Uterine smooth muscle cell (primary cell): ENCODE data around the gene OR14K1. TPM values are rescaled to one million over a fixed set of nuclear protein-coding genes. Genes with fewer than 3 reads are reported as not detected.

Experiments used
- total RNA-seq: library from RNA; depleted of rRNA; stranded (reverse); fragments of >200 nt; gene quantifications from 2 replicates; pipeline ENCODE4 v1.2.3, GENCODE V29; 2014

The OR14K1 gene
- total RNA-seq, result not detected in 2 replicates

GRCh38 chr1:247738315-247738714, at the start of gene OR14K1:
Gene OR14K1, plus strand, starts transcription at chr1:247738615. Its CDS starts 0 bp downstream, at chr1:247738615.

GRCh38 chr1:247716546-247716945, 21.9 kb upstream of the OR14K1 start, which contains the start of gene OR6F1:
Gene OR6F1, minus strand, starts transcription at chr1:247716646. Its CDS starts 3,891 bp downstream, at chr1:247712755.

GRCh38 chr1:247748041-247748440, 9.6 kb downstream of the OR14K1 start, which contains the start of gene OR14A2:
Gene OR14A2, minus strand, starts transcription at chr1:247748141.

GRCh38 chr1:247760456-247760855, 22.0 kb downstream of the OR14K1 start, which contains the start of gene OR1C1:
Gene OR1C1, minus strand, starts transcription at chr1:247760556. Its CDS starts 2,150 bp downstream, at chr1:247758406.

Other genes with a start within 250 kb of the OR14K1 start
- not detected in 2 replicates for gene OR2C3, start 202.2 kb upstream of the OR14K1 start, total RNA-seq
- under 0.01 TPM in 1 of 2 replicates, not detected in the other for gene GCSAML, start 189.5 kb upstream of the OR14K1 start, total RNA-seq
- not detected in 2 replicates for gene OR2G2, start 150.3 kb upstream of the OR14K1 start, total RNA-seq
- gene OR2G3, start 133.0 kb upstream of the OR14K1 start, total RNA-seq, result not detected in 2 replicates
- gene OR13G1, start 58.9 kb upstream of the OR14K1 start, total RNA-seq, result not detected in 2 replicates
- not detected in 2 replicates for gene OR6F1, start 22.0 kb upstream of the OR14K1 start, total RNA-seq
- gene OR14A2, start 9.5 kb downstream of the OR14K1 start, total RNA-seq, result not detected in 2 replicates
- not detected in 2 replicates for gene OR1C1, start 21.9 kb downstream of the OR14K1 start, total RNA-seq
- not detected in 2 replicates for gene OR14A16, start 85.5 kb downstream of the OR14K1 start, total RNA-seq
- gene OR11L1, start 103.3 kb downstream of the OR14K1 start, total RNA-seq, result not detected in 2 replicates
- gene TRIM58, start 118.6 kb downstream of the OR14K1 start, total RNA-seq, result 0.37 and 0.66 TPM in 2 replicates
- gene OR2W3, start 157.0 kb downstream of the OR14K1 start, total RNA-seq, result not detected in 2 replicates
- gene OR2T8, start 181.6 kb downstream of the OR14K1 start, total RNA-seq, result not detected in 2 replicates
- gene OR2AJ1, start 186.3 kb downstream of the OR14K1 start, total RNA-seq, result not detected in 2 replicates
- gene OR2L8, start 210.2 kb downstream of the OR14K1 start, total RNA-seq, result 0.25 TPM in 1 of 2 replicates, not detected in the other
- 0.25 TPM in 1 of 2 replicates, not detected in the other for gene OR2AK2, start 226.6 kb downstream of the OR14K1 start, total RNA-seq